HCT116 (cell line): ENCODE data around the gene PRKG1.

Experiments
- POLR2AphosphoS5 ChIP-seq: IDR thresholded peaks from 2 replicates; pipeline ENCODE4 v1.6.1; 2011; ENCODE audit warnings: mild to moderate bottlenecking, low read depth, low read length, moderate library complexity
- RAD21 ChIP-seq: IDR thresholded peaks from 2 replicates; pipeline ENCODE4 v1.6.1; 2012; ENCODE audit warnings: low read depth, mild to moderate bottlenecking
- TF ChIP-seq, protein P1 (sequence below), 3 experiments: fragments of 200-600 bp in 1 of 3; sonication (generic) in 1 of 3; IDR thresholded peaks in 2 of 3; conservative IDR thresholded peaks in 1 of 3; 2 replicates each; pipeline ENCODE4 v1.5.1; 2012 to 2017; ENCODE audit warnings: low read depth in 2 of 3, low read length in 2 of 3, antibody characterized with exemption in 1 of 3, borderline replicate concordance in 1 of 3, control low read depth in 1 of 3, mild to moderate bottlenecking in 1 of 3, mixed read lengths in 1 of 3, mixed run types in 1 of 3, moderate library complexity in 1 of 3; ENCODE audit not compliant: insufficient read depth in 1 of 3
- TF ChIP-seq, protein P2 (sequence below): IDR thresholded peaks from 2 replicates; pipeline ENCODE4 v1.6.1; 2012

DNA sequence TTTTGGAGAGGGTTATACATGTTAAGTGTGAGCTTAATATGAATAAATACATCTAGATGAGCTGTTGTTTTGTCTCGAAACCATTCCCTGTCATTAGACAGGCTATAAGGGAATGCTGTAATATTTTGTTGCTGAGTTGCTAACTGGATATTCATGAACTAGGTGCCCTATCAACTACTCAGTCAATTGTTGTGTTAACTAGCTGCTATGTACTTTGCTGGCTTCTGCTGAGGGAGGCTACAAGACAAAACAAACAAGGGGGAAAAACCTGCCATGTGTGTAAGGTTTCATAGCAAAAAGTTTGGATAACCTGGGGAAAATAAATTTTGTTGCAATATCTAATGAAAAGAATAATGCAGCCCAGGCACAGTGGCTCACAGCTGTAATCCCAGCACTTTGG is 514.7 kb downstream of the PRKG1 start:
- TF ChIP-seq, protein P1, sequence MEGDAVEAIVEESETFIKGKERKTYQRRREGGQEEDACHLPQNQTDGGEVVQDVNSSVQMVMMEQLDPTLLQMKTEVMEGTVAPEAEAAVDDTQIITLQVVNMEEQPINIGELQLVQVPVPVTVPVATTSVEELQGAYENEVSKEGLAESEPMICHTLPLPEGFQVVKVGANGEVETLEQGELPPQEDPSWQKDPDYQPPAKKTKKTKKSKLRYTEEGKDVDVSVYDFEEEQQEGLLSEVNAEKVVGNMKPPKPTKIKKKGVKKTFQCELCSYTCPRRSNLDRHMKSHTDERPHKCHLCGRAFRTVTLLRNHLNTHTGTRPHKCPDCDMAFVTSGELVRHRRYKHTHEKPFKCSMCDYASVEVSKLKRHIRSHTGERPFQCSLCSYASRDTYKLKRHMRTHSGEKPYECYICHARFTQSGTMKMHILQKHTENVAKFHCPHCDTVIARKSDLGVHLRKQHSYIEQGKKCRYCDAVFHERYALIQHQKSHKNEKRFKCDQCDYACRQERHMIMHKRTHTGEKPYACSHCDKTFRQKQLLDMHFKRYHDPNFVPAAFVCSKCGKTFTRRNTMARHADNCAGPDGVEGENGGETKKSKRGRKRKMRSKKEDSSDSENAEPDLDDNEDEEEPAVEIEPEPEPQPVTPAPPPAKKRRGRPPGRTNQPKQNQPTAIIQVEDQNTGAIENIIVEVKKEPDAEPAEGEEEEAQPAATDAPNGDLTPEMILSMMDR (IDR thresholded peaks at IDR 0.05 in 2 of 3, conservative IDR thresholded peaks at IDR 0.05 in 1 of 3; ENCODE audit: borderline replicate concordance in 1 of 3, insufficient read depth in 1 of 3, low read depth in 2 of 3, low read length in 2 of 3), result no peak
- TF ChIP-seq RAD21 (no peak), POLR2AphosphoS5 (no peak)
- TF ChIP-seq, protein P2, sequence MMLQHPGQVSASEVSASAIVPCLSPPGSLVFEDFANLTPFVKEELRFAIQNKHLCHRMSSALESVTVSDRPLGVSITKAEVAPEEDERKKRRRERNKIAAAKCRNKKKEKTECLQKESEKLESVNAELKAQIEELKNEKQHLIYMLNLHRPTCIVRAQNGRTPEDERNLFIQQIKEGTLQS, result no peak
